ENCODE measurements around the gene SLC4A5. TPM values are rescaled to one million over a fixed set of nuclear protein-coding genes. Genes with fewer than 3 reads are reported as not detected.

The SLC4A5 gene
- 1 to 10 TPM; 1.2 to 1.6 TPM for total RNA-seq

GRCh38 chr2:74343316-74343715, at the start of gene SLC4A5:
TSS of gene SLC4A5 (minus strand) at chr2:74343416. CDS start at chr2:74315023, 28,393 bp downstream.
- ChIA-PET POLR2A (no interaction called here), CTCF (interaction anchor here (1.5 kb wide), 1 partner anchor 8 kb away, joined by 4 read pairs; no protein-coding TSS in a partner anchor)

- ChIA-PET POLR2A (interaction anchor here (0.6 kb wide), 1 partner anchor 29 kb away, joined by 3 read pairs; the partner anchor contains the start of gene C2orf81), CTCF (interaction anchor here (0.6 to 1.5 kb wide), 7 partner anchors 13 to 245 kb away, joined by 3 to 9 read pairs (median 3); partner anchors contain the start of gene DCTN1)
Observed at GRCh38 chr2:74392449-74392743, 49.2 kb upstream of the SLC4A5 start.

- POLR2A ChIA-PET, result interaction anchor here (0.6 to 0.7 kb wide), 2 partner anchors 29 to 30 kb away, joined by 3 read pairs; partner anchors contain the start of genes C2orf81 and WDR54
- CTCF ChIA-PET, result interaction anchor here (0.5 to 2.4 kb wide), 17 partner anchors 9 to 1143 kb away, joined by 3 to 10 read pairs (median 3); partner anchors contain the start of gene DCTN1
Observed at GRCh38 chr2:74391580-74392448, 48.6 kb upstream of the SLC4A5 start.

GRCh38 chr2:74391209-74391579, 48.0 kb upstream of the SLC4A5 start:
- ChIA-PET POLR2A (interaction anchor here (0.7 kb wide), 1 partner anchor 30 kb away, joined by 3 read pairs; the partner anchor contains the start of genes C2orf81 and WDR54), CTCF (interaction anchor here (0.5 to 2.4 kb wide), 14 partner anchors 10 to 1142 kb away, joined by 3 to 10 read pairs (median 4); partner anchors contain the start of gene DCTN1)

- ChIA-PET CTCF (interaction anchor here (1.1 to 2.4 kb wide), 5 partner anchors 11 to 192 kb away, joined by 3 to 10 read pairs (median 5); no protein-coding TSS in a partner anchor), POLR2A (no interaction called here)
Observed at GRCh38 chr2:74390606-74391005, 47.4 kb upstream of the SLC4A5 start.

- CTCF ChIA-PET, result no interaction called here
- POLR2A ChIA-PET, result no interaction called here
Observed at GRCh38 chr2:74387346-74387745, 44.1 kb upstream of the SLC4A5 start.

- CTCF ChIA-PET, result interaction anchor here (0.7 to 0.8 kb wide), 2 partner anchors 50 to 60 kb away, joined by 3 read pairs; no protein-coding TSS in a partner anchor
- POLR2A ChIA-PET, result interaction anchor here (0.6 kb wide), 1 partner anchor 415 kb away, joined by 3 read pairs; no protein-coding TSS in a partner anchor
Observed at GRCh38 chr2:74385396-74385795, 42.2 kb upstream of the SLC4A5 start.

- CTCF ChIA-PET, result no interaction called here
- POLR2A ChIA-PET, result no interaction called here
Observed at GRCh38 chr2:74384051-74384450, 40.8 kb upstream of the SLC4A5 start.

GRCh38 chr2:74383254-74383653, 40.0 kb upstream of the SLC4A5 start:
- CTCF ChIA-PET, result no interaction called here

GRCh38 chr2:74381751-74382150, 38.5 kb upstream of the SLC4A5 start:
- ChIA-PET CTCF (no interaction called here), POLR2A (no interaction called here)

More at GRCh38 chr2:74383254-74383653, 40.0 kb upstream of the SLC4A5 start:
- POLR2A ChIA-PET, result no interaction called here

GRCh38 chr2:74379851-74380789, 36.9 kb upstream of the SLC4A5 start, which contains the start of gene DCTN1:
TSS of gene DCTN1 (minus strand) at chr2:74380311. CDS start at chr2:74380037, 274 bp downstream.
- CTCF ChIA-PET, result interaction anchor here (0.6 to 1.5 kb wide), 3 partner anchors 12 to 264 kb away, joined by 3 to 5 read pairs (median 3); no protein-coding TSS in a partner anchor
- POLR2A ChIA-PET, result no interaction called here

- ChIA-PET POLR2A (no interaction called here), CTCF (no interaction called here)
Observed at GRCh38 chr2:74378007-74378406, 34.8 kb upstream of the SLC4A5 start.

- POLR2A ChIA-PET, result no interaction called here
Observed at GRCh38 chr2:74375838-74376237, 32.6 kb upstream of the SLC4A5 start.

GRCh38 chr2:74374509-74375205, 31.4 kb upstream of the SLC4A5 start:
- ChIA-PET POLR2A (no interaction called here), CTCF (interaction anchor here (0.6 to 1.3 kb wide), 3 partner anchors 20 to 164 kb away, joined by 3 read pairs; no protein-coding TSS in a partner anchor)

More at GRCh38 chr2:74375838-74376237, 32.6 kb upstream of the SLC4A5 start:
- CTCF ChIA-PET, result interaction anchor here (1.3 kb wide), 1 partner anchor 163 kb away, joined by 3 read pairs; no protein-coding TSS in a partner anchor

- POLR2A ChIA-PET, result no interaction called here
- CTCF ChIA-PET, result interaction anchor here (0.6 kb wide), 1 partner anchor 20 kb away, joined by 3 read pairs; no protein-coding TSS in a partner anchor
Observed at GRCh38 chr2:74373985-74374384, 30.8 kb upstream of the SLC4A5 start.

GRCh38 chr2:74373221-74373676, 30.0 kb upstream of the SLC4A5 start:
- POLR2A ChIA-PET, result no interaction called here
- CTCF ChIA-PET, result interaction anchor here (1.1 kb wide), 1 partner anchor 123 kb away, joined by 5 read pairs; no protein-coding TSS in a partner anchor

- POLR2A ChIA-PET, result no interaction called here
- CTCF ChIA-PET, result interaction anchor here (1.1 kb wide), 1 partner anchor 123 kb away, joined by 5 read pairs; no protein-coding TSS in a partner anchor
Observed at GRCh38 chr2:74372674-74373073, 29.5 kb upstream of the SLC4A5 start.

- CTCF ChIA-PET, result no interaction called here
- POLR2A ChIA-PET, result no interaction called here
Observed at GRCh38 chr2:74371421-74371820, 28.2 kb upstream of the SLC4A5 start.
